SHP77 treated with DMSO at 0.1 percent for 48 hours (cell line): Measurements from ENCODE around the gene CHIA.

ENCODE experiments used
- DNase-seq: peaks from one replicate; lab custom pipeline; 2025; lab: John Stamatoyannopoulos, UW

The CHIA gene

DNA sequence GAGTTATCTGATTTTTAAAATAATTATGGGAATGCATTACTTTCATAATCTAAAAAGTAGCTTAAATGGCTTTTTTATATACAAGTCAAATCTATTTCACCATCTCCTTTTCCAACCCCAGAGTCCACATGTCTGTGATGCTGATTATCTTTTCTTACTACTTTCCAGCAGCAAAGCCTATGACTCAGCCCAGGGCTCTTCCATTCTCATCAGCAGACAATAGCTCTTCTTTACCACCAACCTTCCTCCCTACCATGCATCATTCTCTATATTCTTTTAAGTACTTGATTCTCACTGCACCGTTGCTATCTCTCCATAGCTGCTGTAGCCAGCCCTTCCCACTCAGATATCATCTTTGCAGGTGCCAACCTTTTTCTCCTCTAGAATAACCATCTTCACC, 75.6 kb downstream of the CHIA start:
- DNase-seq = no peak

DNA sequence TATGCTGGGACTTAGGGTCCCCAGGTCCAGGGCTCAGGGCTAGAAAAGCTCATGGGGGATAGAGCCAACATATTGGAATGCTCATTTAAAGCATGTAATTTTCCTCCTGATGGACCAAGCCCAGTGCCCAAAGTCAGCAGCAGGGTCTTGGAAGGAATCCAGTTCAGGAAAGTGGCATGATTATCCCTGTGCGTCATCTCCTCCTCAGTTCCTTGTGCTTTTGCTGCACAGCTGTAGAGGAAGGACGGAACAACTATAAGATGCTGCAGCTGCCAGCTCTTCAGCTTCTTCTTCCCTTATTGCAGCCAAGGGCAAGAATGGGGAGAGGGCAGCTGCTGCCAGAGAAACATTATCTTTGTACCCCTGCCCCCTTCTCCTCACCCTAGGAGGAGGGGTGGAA, 78.5 kb downstream of the CHIA start:
- no peak for DNase-seq

DNA sequence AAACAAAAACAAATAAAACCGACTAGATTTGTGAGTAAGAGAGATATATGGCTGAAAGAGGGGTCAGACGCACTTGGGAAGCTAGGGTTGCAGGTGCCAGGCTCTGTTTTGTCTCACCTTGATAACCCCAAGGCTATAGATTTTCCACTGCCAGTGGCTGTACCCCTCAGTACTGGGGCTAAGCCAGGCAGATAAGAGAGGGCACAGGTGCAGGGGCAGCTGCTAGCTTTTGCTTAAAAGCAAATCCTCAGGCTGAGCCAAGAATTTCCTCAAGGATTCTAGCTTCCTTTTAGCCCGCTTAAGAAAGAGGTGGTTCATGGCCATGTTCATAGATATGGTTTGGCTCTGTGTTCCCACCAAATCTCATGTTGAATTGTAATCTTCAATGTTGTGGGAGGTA, 79.0 kb downstream of the CHIA start:
- DNase-seq = no peak
